ENCODE data around the gene PLCD1.

GRCh38 chr3:37999836-38000235, 29.6 kb downstream of the PLCD1 start:
- TF ChIP-seq, protein P1, sequence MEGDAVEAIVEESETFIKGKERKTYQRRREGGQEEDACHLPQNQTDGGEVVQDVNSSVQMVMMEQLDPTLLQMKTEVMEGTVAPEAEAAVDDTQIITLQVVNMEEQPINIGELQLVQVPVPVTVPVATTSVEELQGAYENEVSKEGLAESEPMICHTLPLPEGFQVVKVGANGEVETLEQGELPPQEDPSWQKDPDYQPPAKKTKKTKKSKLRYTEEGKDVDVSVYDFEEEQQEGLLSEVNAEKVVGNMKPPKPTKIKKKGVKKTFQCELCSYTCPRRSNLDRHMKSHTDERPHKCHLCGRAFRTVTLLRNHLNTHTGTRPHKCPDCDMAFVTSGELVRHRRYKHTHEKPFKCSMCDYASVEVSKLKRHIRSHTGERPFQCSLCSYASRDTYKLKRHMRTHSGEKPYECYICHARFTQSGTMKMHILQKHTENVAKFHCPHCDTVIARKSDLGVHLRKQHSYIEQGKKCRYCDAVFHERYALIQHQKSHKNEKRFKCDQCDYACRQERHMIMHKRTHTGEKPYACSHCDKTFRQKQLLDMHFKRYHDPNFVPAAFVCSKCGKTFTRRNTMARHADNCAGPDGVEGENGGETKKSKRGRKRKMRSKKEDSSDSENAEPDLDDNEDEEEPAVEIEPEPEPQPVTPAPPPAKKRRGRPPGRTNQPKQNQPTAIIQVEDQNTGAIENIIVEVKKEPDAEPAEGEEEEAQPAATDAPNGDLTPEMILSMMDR (IDR thresholded peaks at IDR 0.05): no peak
- no peak for TF ChIP-seq POLR2A (IDR thresholded peaks at IDR 0.05)
